GM12875 (cell line): Measurements from ENCODE around the gene KLF1.
"Not testable (repeated sequence)": the region's sequence is repeated elsewhere in the genome, so short reads cannot be mapped to it uniquely, and the experiment has no call there.

Source experiments
- H3K4me3 ChIP-seq: one replicate; pipeline ENCODE4 v1.5.1; 2011; ENCODE audit warnings: low read depth, low read length, control low read depth
- CTCF ChIP-seq: IDR thresholded peaks from 2 replicates; pipeline ENCODE4 v1.5.1; 2011; ENCODE audit warnings: low read depth, mild to moderate bottlenecking, control low read depth, inconsistent platforms, low read length, moderate library complexity, borderline replicate concordance; ENCODE audit not compliant: insufficient read depth

Gene KLF1

GRCh38 chr19:12864721-12865715 is 22.0 kb downstream of the KLF1 start:
- no peak overlapping the region for H3K4me3 ChIP-seq
- TF ChIP-seq CTCF, result no peak

GRCh38 chr19:12864143-12864542 is 22.9 kb downstream of the KLF1 start:
- no peak overlapping the region for H3K4me3 ChIP-seq
- TF ChIP-seq CTCF, result no peak

GRCh38 chr19:12859546-12859945 is 27.5 kb downstream of the KLF1 start:
- no peak for TF ChIP-seq CTCF

GRCh38 chr19:12858041-12858928 is 28.7 kb downstream of the KLF1 start:
- no peak overlapping the region for H3K4me3 ChIP-seq
- TF ChIP-seq CTCF, result no peak

More at GRCh38 chr19:12859546-12859945, 27.5 kb downstream of the KLF1 start:
- no peak overlapping the region for H3K4me3 ChIP-seq

GRCh38 chr19:12856653-12857052 is 30.3 kb downstream of the KLF1 start:
- no peak for TF ChIP-seq CTCF
- no peak overlapping the region for H3K4me3 ChIP-seq

DNA sequence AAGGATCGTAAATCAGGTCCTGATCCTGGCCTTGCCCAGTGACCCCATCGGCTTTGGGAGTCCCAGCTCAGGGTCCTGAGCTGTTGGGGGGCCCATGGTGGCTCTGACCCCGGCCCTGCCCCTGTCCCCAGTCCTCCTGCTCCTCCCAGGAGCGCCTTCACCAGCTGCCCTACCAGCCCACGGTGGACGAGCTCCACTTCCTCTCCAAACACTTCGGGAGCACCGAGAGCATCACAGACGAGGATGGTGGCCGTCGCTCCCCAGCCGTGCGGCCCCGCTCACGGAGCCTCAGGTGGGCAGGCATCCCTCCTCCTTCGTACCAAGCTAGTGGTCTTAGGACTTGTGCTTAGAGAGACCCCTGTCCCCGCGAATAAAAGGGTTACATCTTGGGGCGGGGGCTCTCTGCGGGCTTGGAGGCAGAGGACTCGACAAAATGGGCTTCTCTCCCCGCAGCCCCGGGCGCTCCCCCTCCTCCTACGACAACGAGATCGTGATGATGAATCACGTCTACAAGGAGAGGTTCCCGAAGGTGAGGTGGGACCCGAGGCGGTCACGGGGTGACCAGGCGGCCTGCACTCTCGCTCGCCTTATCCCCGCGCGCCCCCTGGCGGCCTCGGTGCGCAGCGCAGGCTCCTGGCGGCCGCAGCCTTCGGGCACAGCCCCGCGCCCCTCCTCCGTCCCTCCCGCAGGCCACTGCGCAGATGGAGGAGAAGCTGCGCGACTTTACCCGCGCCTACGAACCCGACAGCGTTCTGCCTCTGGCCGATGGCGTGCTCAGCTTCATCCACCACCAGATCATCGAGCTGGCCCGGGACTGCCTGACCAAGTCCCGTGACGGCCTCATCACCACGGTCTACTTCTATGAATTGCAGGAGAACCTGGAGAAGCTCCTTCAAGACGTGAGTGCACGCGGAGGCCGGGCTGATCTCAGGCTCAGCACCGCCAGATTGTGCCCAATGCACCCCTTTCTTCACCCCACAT is 39.6 kb downstream of the KLF1 start:
- H3K4me3 ChIP-seq, result no peak overlapping the region
- peak; percentile 99 for TF ChIP-seq CTCF

- H3K4me3 ChIP-seq, result not testable (repeated sequence)
Measured at GRCh38 chr19:12846613-12847012, 40.4 kb downstream of the KLF1 start.
